ENCODE measurements around the gene NRXN3.

NRXN3 gene

DNA sequence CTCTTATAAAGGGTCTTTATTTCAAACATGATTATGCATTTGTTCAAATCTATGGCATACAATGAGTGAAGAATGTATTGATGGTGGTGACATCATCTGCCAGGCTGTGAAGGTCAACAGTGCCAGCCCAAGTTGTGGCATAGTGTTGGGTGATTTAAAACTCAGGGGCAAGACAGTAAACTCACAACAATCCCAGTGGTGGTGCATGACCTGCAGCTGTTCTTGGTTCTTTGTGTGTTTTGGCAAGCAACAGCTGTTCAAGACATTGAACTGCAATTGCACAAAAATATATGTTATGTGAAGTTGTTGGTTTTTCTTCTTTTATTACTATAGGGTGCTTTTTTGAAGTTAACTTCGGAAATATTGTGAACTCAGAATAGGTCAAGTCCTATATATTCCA lies 851.6 kb downstream of the NRXN3 start:
- DNase-seq (ENCODE audit: low spot score): no peak
- no peak overlapping the region for H3K27ac ChIP-seq
- TF ChIP-seq, protein P1, sequence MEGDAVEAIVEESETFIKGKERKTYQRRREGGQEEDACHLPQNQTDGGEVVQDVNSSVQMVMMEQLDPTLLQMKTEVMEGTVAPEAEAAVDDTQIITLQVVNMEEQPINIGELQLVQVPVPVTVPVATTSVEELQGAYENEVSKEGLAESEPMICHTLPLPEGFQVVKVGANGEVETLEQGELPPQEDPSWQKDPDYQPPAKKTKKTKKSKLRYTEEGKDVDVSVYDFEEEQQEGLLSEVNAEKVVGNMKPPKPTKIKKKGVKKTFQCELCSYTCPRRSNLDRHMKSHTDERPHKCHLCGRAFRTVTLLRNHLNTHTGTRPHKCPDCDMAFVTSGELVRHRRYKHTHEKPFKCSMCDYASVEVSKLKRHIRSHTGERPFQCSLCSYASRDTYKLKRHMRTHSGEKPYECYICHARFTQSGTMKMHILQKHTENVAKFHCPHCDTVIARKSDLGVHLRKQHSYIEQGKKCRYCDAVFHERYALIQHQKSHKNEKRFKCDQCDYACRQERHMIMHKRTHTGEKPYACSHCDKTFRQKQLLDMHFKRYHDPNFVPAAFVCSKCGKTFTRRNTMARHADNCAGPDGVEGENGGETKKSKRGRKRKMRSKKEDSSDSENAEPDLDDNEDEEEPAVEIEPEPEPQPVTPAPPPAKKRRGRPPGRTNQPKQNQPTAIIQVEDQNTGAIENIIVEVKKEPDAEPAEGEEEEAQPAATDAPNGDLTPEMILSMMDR (IDR thresholded peaks at IDR 0.05): no peak
- H3K4me3 ChIP-seq: no peak overlapping the region

DNA sequence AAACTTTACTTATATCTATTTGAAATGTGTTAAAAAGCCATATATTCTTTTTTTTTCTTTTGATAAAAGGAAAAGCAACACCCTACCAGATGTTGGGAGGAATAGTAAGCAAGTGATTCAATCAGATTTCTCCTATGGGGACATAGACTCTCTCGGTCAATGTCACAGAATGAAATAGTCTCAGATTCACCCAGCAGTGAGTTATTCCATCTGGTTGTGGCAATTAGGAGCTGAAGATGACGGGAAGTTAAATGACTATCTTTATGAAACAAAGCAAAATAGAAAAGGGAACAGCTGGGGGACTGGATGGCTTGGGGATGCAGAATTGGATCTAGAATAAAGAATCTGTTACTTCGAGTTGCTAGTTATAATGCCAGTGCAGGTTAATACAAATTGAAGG lies 857.0 kb downstream of the NRXN3 start:
- no peak overlapping the region for H3K27ac ChIP-seq
- DNase-seq (ENCODE audit: low spot score): no peak
- H3K4me3 ChIP-seq: no peak overlapping the region
- TF ChIP-seq, protein P1 (IDR thresholded peaks at IDR 0.05): no peak

DNA sequence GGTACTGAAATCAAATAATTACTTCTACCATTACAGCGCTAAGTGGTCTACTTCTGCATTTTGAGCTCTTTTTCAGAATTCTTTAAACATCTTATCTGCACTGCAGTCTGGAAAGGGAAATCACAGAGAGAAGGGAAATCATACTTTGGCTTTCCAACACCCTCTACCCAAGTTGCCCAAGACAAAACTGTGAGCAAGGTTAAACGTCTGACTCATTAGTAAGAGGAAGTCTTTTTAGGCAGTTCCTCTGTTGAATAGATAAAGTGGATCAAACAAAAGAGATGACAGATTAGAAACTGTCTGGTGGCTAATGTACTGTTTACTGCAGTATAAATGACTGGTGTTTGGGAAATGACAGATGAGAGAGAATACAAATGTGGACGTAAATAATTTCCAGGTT lies 858.1 kb downstream of the NRXN3 start:
- Histone ChIP-seq H3K27ac (no peak overlapping the region), H3K4me3 (no peak overlapping the region)
- DNase-seq (ENCODE audit: low spot score): no peak
- TF ChIP-seq, protein P1 (IDR thresholded peaks at IDR 0.05): no peak

DNA sequence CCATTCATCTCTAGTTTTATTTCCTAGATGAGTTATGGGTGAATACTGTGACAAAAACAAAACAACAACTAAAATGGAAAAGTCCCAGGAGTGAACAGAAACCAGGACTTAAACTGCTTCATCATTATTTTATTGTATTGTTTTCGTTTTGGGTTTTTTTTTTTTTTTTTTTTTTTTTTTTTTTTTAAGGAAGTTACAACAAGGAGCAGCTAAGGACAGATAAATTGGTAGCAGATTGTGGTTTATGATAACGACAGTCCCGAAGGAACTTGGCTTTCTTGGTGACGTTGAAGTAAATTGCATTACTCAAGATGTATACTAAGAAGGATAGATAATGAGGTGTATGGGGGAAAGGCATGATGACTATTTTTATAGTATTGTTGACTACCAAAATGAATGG lies 866.3 kb downstream of the NRXN3 start:
- H3K27ac ChIP-seq: no peak overlapping the region
- TF ChIP-seq, protein P1 (IDR thresholded peaks at IDR 0.05): no peak

DNA sequence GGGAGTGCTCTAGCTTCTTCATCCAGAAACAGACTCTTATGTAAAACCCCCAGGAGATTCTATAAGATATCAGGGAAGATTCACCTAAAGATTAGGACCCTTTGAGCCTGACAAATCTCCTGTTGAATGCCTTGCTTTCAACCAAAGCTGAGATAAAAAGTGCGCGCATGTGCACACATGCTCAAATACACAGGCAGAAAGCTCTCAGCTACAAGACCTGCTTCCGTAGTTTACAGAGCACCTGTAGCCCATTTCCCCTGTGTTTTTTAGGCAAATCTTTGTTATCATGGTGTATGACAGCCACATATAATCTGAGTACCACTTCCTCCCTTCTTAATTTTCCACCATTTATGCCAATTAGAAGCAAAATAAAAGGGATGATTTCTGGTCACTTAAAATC lies 866.9 kb downstream of the NRXN3 start:
- TF ChIP-seq, protein P1 (IDR thresholded peaks at IDR 0.05): no peak
- no peak for DNase-seq (ENCODE audit: low spot score)
- Histone ChIP-seq H3K27ac (no peak overlapping the region), H3K4me3 (no peak overlapping the region)

More for the DNA sequence above, 866.3 kb downstream of the NRXN3 start:
- no peak overlapping the region for H3K4me3 ChIP-seq
- no peak for DNase-seq (ENCODE audit: low spot score)

DNA sequence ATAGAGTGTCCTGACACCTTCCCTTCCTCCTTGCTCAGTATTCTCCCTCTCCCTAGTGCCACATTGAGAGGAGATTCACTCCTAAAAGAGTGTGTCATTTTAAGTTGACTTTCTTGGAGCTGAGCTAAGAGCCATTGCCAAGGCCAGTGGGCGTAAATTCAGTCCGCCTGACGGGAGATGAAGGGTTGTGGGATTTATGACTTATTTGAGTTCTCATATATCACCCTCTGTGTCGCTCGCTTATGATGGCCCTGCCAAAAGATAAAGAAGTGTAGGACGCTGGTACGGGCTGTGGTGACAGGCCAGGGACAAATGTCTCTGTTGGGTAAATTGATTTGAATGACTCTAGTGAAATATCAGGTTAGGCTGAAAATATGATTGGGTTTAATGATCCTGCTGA lies 867.4 kb downstream of the NRXN3 start:
- H3K27ac ChIP-seq: no peak overlapping the region
- no peak for DNase-seq (ENCODE audit: low spot score)
- TF ChIP-seq, protein P1 (IDR thresholded peaks at IDR 0.05): no peak
- H3K4me3 ChIP-seq: no peak overlapping the region

DNA sequence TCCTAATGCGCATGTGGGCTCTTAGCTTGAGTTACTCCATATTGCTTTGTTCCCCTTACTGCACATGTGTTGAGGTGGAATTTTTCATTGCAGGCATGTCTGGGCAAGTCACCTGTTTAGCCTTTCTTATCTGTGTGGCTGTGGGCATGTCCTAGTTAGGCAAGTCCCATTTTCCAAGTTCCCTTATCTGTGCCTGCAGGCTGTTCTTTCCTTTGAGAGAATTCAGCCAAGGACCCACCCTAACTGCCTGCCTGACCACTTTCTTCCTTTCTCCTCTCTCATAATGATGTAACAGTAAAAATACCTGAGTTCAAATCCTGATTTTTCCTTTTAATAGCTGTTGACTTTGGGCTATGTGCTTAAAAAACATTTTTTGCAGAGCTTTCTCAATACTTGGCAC lies 870.6 kb downstream of the NRXN3 start:
- TF ChIP-seq, protein P1 (IDR thresholded peaks at IDR 0.05): no peak
- no peak overlapping the region for H3K27ac ChIP-seq
- DNase-seq (ENCODE audit: low spot score): no peak

More for the DNA sequence above, 870.6 kb downstream of the NRXN3 start:
- no peak overlapping the region for H3K4me3 ChIP-seq

Measured in coronary artery (tissue), 2 donors.